LNCaP clone FGC (cell line): ENCODE measurements around the gene SMLR1.

ENCODE experiments used
- DNase-seq: peaks from one replicate; pipeline ENCODE4 v3.0.0-alpha.2; 2011; ENCODE audit warnings: low read depth
- H3K4me3 ChIP-seq: 2 replicates; pipeline ENCODE4 v1.5.1; 2011; ENCODE audit warnings: mild to moderate bottlenecking, low read depth, low read length, control low read depth
- TF ChIP-seq, protein P1 (sequence below): IDR thresholded peaks from 2 replicates; pipeline ENCODE4 v1.5.1; 2012; ENCODE audit warnings: mild to moderate bottlenecking; ENCODE audit not compliant: control insufficient read depth, insufficient read depth; ENCODE audit errors: extremely low read depth

The SMLR1 gene

DNA sequence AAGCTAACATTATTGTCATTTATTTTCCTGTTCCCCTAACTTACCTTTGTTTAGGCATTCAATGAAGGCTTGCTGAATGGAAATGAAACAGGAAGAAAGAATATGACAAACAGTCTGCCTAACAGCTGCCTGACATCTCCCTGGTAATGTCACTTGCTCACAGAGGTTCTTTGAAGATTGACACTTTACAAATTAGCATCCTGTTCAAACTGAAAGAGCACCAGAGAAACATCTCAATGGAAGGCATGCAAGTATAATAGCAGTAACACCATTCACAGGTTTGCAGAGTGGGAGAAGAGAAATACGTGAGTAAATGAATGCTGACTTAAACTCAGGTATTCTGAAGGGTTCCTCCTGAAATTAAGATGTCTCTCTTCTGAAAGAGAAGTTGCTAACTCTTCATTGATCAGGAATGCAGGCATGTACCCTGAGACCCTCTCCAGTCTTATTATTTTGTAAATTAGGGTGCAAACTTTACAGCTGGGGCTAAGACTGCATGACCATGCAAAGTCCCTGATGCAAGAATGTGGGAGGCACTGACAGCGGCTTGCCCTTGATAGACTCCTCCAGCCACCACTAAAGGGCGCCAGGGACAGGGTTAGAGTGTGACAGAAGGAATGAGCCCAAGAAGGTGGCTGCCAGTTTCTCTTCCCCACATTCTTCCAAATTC lies 1.3 kb upstream of the SMLR1 start:
- no peak for DNase-seq
- TF ChIP-seq, protein P1, sequence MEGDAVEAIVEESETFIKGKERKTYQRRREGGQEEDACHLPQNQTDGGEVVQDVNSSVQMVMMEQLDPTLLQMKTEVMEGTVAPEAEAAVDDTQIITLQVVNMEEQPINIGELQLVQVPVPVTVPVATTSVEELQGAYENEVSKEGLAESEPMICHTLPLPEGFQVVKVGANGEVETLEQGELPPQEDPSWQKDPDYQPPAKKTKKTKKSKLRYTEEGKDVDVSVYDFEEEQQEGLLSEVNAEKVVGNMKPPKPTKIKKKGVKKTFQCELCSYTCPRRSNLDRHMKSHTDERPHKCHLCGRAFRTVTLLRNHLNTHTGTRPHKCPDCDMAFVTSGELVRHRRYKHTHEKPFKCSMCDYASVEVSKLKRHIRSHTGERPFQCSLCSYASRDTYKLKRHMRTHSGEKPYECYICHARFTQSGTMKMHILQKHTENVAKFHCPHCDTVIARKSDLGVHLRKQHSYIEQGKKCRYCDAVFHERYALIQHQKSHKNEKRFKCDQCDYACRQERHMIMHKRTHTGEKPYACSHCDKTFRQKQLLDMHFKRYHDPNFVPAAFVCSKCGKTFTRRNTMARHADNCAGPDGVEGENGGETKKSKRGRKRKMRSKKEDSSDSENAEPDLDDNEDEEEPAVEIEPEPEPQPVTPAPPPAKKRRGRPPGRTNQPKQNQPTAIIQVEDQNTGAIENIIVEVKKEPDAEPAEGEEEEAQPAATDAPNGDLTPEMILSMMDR = no peak
- no peak overlapping the region for H3K4me3 ChIP-seq

DNA sequence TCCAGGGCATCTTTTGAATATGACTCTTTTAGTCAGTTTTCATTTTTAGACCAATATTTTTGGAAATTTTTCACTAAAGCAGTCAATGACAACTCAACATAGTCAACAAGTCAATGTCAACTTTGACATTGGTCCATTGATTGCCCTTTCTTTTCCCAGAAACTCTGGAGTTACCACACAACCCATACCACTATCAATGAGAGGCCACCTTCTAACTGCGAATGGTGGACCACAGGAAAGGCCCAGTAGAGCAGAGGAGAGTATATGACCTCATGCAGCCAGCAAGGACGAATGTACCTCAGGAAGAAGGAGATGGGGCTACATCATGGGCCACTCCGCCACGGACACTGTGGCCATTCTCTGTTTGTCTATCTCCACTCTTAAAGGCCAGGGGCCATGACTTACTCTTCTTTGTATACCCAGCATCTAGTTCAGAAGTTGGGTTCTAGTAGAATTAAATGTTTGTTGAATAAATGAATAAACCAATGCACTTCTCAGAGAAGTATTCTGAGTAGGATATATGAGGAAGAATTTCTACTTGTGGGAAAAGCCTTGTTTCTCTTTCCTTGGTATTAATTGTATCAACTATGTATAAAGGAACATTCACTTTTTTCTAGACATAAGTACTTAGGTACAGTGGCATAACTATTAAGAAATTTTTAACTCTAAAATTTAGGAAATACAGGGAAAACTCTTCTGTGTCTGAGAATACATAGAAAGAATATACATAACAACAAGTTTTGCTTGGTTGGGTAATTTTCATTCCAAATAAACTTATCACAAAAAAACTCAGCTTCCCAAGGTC lies 562 bp upstream of the SMLR1 start:
- DNase-seq = no peak
- no peak overlapping the region for H3K4me3 ChIP-seq
- TF ChIP-seq, protein P1 = no peak

DNA sequence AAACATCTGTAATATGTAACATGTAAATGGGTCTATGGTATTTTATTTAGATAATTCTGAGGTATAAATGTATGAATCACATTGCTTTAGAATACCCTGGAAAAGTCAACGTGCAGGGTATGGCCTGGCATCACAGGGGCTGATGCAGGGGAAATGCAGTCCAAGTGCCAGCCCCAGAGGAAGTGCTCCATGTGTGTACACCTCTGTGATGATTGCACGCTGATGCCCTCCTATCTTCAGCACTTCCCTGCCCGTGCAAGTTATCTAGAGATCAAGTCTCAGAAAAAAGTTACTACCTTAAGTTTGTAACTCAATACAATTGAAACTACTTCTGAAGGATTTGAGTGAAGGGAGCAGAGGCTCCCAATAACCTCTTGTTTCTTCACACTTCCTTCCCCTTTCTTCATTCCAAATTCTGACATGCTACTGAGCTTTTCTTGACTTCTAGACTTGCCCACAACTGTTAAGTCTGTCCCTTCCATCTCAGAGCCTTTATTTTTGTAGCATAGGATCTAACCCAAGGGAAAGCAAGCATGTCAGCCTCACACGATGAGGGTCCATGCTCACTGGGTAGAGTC lies 2.2 kb downstream of the SMLR1 start:
- DNase-seq = no peak
- H3K4me3 ChIP-seq = no peak overlapping the region
- TF ChIP-seq, protein P1 = no peak

DNA sequence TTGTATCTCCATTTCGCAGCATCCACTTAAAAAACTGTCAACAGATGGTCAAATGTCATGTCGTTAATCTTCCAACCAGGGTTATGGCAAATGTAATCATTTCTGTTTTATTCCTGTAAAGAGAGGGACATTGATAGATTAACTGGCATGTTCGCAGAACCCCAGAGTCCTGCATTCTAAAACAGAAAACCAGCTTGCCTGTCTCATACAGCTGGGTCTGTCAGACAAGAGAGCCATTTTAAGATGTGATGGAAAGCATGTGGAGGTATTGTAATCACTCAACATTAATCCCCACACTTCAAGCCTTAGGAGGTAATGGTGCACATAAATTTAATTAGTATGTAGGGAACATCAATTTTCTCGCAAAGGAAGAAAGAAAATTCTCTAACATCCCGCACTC lies 4.4 kb downstream of the SMLR1 start:
- no peak overlapping the region for H3K4me3 ChIP-seq
- DNase-seq = no peak
- TF ChIP-seq, protein P1 = no peak

DNA sequence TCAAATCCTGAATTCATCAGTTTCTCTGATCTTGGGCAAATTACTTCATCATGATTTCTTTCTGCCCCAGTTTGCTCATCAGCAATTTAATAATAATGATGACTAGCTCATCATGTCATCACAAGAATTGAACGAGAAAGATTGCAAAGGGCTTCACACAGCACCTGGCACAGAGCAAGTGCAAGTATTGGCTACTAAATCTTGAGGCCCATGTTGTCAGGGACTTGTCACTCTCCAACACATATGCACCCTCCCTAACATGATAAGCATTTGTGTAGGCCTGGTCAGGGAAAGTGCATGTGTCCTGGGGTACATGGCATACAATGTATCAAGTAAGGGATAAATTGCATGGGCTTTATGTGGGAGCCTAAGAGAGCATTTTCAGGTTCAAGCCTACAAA lies 6.4 kb downstream of the SMLR1 start:
- no peak overlapping the region for H3K4me3 ChIP-seq
- DNase-seq = no peak
- TF ChIP-seq, protein P1 = no peak

DNA sequence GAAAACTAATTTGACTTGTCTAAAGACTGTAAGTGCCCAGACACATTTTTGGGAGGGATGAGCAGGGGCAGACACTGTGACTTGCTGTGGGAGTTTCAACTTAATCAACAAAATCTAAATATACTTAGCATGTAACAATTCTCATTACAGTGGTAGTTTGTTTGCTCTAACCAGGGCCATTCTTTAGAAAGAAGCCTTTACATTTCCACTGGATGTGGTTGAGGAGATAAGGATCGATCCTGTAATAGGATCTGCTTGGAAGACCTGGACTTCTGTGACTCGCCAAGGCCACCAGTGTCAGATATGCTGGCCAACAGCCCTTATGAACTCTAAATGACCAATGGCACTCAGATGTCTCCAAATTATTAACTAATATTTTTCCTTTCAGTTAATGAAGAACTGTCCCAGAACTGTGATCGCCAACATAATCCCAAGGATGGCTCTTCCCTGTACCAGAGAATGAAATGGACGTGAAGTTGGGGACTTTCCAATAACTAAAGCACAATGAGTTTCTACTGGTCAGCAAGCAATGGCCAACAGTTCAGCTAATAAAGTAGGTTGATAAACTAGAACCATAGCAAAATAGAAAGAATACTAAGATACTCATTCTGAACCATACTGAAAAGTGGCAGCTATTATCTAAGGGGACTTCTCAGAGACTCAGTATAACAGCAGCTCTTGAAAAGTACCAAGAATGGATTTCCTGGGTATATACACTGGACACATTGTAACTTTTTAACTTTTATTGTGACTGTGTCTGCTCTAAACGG lies 7.5 kb downstream of the SMLR1 start:
- no peak for DNase-seq
- H3K4me3 ChIP-seq = no peak overlapping the region
- TF ChIP-seq, protein P1 = no peak
